GM12891 (cell line): ENCODE data around the gene ACAD11.

Experiments
- POLR2A ChIP-seq: IDR thresholded peaks from 2 replicates; pipeline ENCODE4 v1.6.1; 2011; ENCODE audit warnings: low read depth, low read length, control low read depth
- POLR2AphosphoS5 ChIP-seq: IDR thresholded peaks from 2 replicates; pipeline ENCODE4 v1.6.1; 2011; ENCODE audit warnings: low read depth, low read length, control low read depth

GRCh38 chr3:132595014-132595413 lies 64.6 kb downstream of the ACAD11 start:
- TF ChIP-seq POLR2A (no peak), POLR2AphosphoS5 (no peak)
